DOHH2 (cell line): ENCODE data around the gene MLLT10.

Experiments used
- H3F3A ChIP-seq: fragments of 200-600 bp; sonication (generic), shearing (Covaris generic); 2 replicates; pipeline ENCODE4 v1.6.0; 2016; ENCODE audit warnings: antibody characterized with exemption, mild to moderate bottlenecking; ENCODE audit not compliant: control insufficient read depth, insufficient read depth
- H3K27ac ChIP-seq: fragments of 200-600 bp; sonication (generic); 2 replicates; pipeline ENCODE4 v1.5.1; 2014; ENCODE audit warnings: low read depth, mild to moderate bottlenecking, low read length, moderate library complexity
- H3K27me3 ChIP-seq: fragments of 200-600 bp; sonication (generic); 2 replicates; pipeline ENCODE4 v1.6.1; 2014; ENCODE audit warnings: mild to moderate bottlenecking, low read length, mixed read lengths; ENCODE audit not compliant: control insufficient read depth
- H3K36me3 ChIP-seq: fragments of 200-600 bp; sonication (generic); 2 replicates; pipeline ENCODE4 v1.6.1; 2014; ENCODE audit warnings: mild to moderate bottlenecking, low read length, moderate library complexity, mixed read lengths; ENCODE audit not compliant: control insufficient read depth
- H3K4me1 ChIP-seq: fragments of 200-600 bp; sonication (generic); 2 replicates; pipeline ENCODE4 v1.6.1; 2014; ENCODE audit warnings: mild to moderate bottlenecking, low read length, mixed read lengths; ENCODE audit not compliant: control insufficient read depth
- H3K4me2 ChIP-seq: fragments of 200-600 bp; sonication (generic); 2 replicates; pipeline ENCODE4 v1.6.0; 2014; ENCODE audit warnings: mild to moderate bottlenecking, low read length, moderate library complexity
- H3K4me3 ChIP-seq: fragments of 200-600 bp; sonication (generic); 2 replicates; pipeline ENCODE4 v1.5.1; 2014; ENCODE audit warnings: mild to moderate bottlenecking, low read length, mixed read lengths
- H3K79me2 ChIP-seq: fragments of 200-600 bp; sonication (generic); 2 replicates; pipeline ENCODE4 v1.6.1; 2014; ENCODE audit warnings: mild to moderate bottlenecking, low read length, mixed read lengths; ENCODE audit not compliant: control insufficient read depth
- H3K9me2 ChIP-seq: fragments of 200-600 bp; sonication (generic); replicated peaks from 2 replicates; pipeline ENCODE4 v1.6.1; 2014; ENCODE audit warnings: mild to moderate bottlenecking, low read length, mixed read lengths; ENCODE audit not compliant: control insufficient read depth
- H3K9me3 ChIP-seq: fragments of 200-600 bp; sonication (generic); 2 replicates; pipeline ENCODE4 v1.6.1; 2014; ENCODE audit warnings: antibody characterized with exemption, low read length, mixed read lengths; ENCODE audit not compliant: control insufficient read depth, insufficient read depth
- H4K20me1 ChIP-seq: fragments of 200-600 bp; sonication (generic); 2 replicates; pipeline ENCODE4 v1.6.0; 2014; ENCODE audit warnings: low read depth, mild to moderate bottlenecking, antibody characterized with exemption, low read length, moderate library complexity; ENCODE audit not compliant: control insufficient read depth, insufficient read depth
- CTCF ChIP-seq: fragments of 200-600 bp; sonication (generic); IDR thresholded peaks from one replicate; pipeline ENCODE4 v1.5.1; 2014; ENCODE audit warnings: antibody characterized with exemption, mild to moderate bottlenecking, low read depth, low read length; ENCODE audit not compliant: poor library complexity, severe bottlenecking
- EZH2phosphoT487 ChIP-seq: fragments of 200-600 bp; sonication (generic); IDR thresholded peaks from 2 replicates; pipeline ENCODE4 v1.6.1; 2017; ENCODE audit warnings: borderline replicate concordance, mild to moderate bottlenecking, antibody characterized with exemption, low read length, moderate library complexity, mixed read lengths

Gene MLLT10

GRCh38 chr10:21501731-21502347 lies 32.2 kb upstream of the MLLT10 start:
- no peak overlapping the region for H3K4me3 ChIP-seq

GRCh38 chr10:21502348-21502740 lies 31.7 kb upstream of the MLLT10 start:
- Histone ChIP-seq H3K79me2 (no peaks in the 10 kb centered on the region), H4K20me1 (no peaks in the 10 kb centered on the region), H3F3A (0 out of 2 replicates have a peak, but pooled peaks cover 4% of the 10 kb centered on the region), H3K36me3 (no peaks in the 10 kb centered on the region), H3K4me2 (no peak overlapping the region), H3K27ac (no peak overlapping the region), H3K27me3 (peaks cover 80% of the 10 kb centered on the region), H3K4me3 (no peak overlapping the region), H3K9me2 (no peaks in the 10 kb centered on the region), H3K4me1 (peaks cover 8% of the 10 kb centered on the region), H3K9me3 (no peaks in the 10 kb centered on the region)
- TF ChIP-seq CTCF: no peak
- no peak for TF ChIP-seq EZH2phosphoT487

More at GRCh38 chr10:21501731-21502347, 32.2 kb upstream of the MLLT10 start:
- no peak overlapping the region for H3K4me2 ChIP-seq
- H3K27ac ChIP-seq: no peak overlapping the region
- 0 out of 2 replicates have a peak, but pooled peaks cover 4% of the 10 kb centered on the region for H3F3A ChIP-seq
- no peaks in the 10 kb centered on the region for H3K36me3 ChIP-seq
- no peaks in the 10 kb centered on the region for H3K9me2 ChIP-seq
- H4K20me1 ChIP-seq: no peaks in the 10 kb centered on the region
- H3K79me2 ChIP-seq: no peaks in the 10 kb centered on the region
- peaks cover 81% of the 10 kb centered on the region for H3K27me3 ChIP-seq
- H3K4me1 ChIP-seq: peaks cover 13% of the 10 kb centered on the region
- H3K9me3 ChIP-seq: no peaks in the 10 kb centered on the region
- no peak for TF ChIP-seq EZH2phosphoT487
- no peak for TF ChIP-seq CTCF

GRCh38 chr10:21503542-21503941 lies 30.5 kb upstream of the MLLT10 start:
- no peaks in the 10 kb centered on the region for H3K79me2 ChIP-seq
- peaks cover 68% of the 10 kb centered on the region for H3K27me3 ChIP-seq
- H3K27ac ChIP-seq: no peak overlapping the region
- no peaks in the 10 kb centered on the region for H4K20me1 ChIP-seq
- H3K9me3 ChIP-seq: no peaks in the 10 kb centered on the region
- no peaks in the 10 kb centered on the region for H3F3A ChIP-seq
- H3K4me1 ChIP-seq: peaks cover 6% of the 10 kb centered on the region
- no peaks in the 10 kb centered on the region for H3K36me3 ChIP-seq
- H3K9me2 ChIP-seq: no peaks in the 10 kb centered on the region
- TF ChIP-seq CTCF (no peak), EZH2phosphoT487 (no peak)
- H3K4me2 ChIP-seq: no peak overlapping the region
- H3K4me3 ChIP-seq: no peak overlapping the region
